Neural cell (in vitro differentiated cells): Measurements from ENCODE around the gene ADARB2.

ENCODE experiments used
- EP300 ChIP-seq: fragments of 450-650 bp; conservative IDR thresholded peaks from 2 replicates; pipeline ENCODE4 v1.6.1; 2014; ENCODE audit warnings: antibody characterized with exemption, mild to moderate bottlenecking, moderate library complexity; ENCODE audit not compliant: poor library complexity, severe bottlenecking
- POLR2AphosphoS5 ChIP-seq: IDR thresholded peaks from 2 replicates; pipeline ENCODE4 v1.6.1; 2012
- SMC3 ChIP-seq: fragments of 450-650 bp; conservative IDR thresholded peaks from 2 replicates; pipeline ENCODE4 v1.6.1; 2014; ENCODE audit warnings: antibody characterized with exemption, mild to moderate bottlenecking, moderate library complexity; ENCODE audit not compliant: poor library complexity
- TF ChIP-seq, protein P1 (sequence below): fragments of 450-650 bp; IDR thresholded peaks from 2 replicates; pipeline ENCODE4 v1.5.1; 2014; ENCODE audit warnings: antibody characterized with exemption, mild to moderate bottlenecking, moderate library complexity; ENCODE audit not compliant: poor library complexity, severe bottlenecking
- TF ChIP-seq, protein P2 (sequence below): IDR thresholded peaks from 2 replicates; pipeline ENCODE4 v1.6.1; 2012; ENCODE audit warnings: borderline replicate concordance

DNA sequence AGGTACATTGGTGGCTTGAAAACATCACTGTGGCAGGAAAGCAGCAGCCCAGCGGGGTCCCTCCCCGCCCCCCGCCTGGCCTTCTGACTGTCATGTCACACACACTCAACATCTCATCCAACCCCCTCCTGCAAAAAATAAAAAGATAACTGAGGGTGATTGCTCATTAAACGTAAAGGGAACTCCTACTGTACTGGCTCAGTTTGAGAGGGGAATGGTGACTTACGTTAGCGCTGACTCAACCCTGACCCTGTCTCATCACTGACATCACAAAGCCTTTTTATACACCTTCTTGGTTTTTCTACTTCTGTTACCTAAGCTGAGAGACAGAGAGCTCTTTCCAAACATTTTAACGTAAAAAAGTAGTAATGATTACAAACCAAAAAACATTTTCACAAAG is 48.8 kb downstream of the ADARB2 start:
- TF ChIP-seq, protein P1, sequence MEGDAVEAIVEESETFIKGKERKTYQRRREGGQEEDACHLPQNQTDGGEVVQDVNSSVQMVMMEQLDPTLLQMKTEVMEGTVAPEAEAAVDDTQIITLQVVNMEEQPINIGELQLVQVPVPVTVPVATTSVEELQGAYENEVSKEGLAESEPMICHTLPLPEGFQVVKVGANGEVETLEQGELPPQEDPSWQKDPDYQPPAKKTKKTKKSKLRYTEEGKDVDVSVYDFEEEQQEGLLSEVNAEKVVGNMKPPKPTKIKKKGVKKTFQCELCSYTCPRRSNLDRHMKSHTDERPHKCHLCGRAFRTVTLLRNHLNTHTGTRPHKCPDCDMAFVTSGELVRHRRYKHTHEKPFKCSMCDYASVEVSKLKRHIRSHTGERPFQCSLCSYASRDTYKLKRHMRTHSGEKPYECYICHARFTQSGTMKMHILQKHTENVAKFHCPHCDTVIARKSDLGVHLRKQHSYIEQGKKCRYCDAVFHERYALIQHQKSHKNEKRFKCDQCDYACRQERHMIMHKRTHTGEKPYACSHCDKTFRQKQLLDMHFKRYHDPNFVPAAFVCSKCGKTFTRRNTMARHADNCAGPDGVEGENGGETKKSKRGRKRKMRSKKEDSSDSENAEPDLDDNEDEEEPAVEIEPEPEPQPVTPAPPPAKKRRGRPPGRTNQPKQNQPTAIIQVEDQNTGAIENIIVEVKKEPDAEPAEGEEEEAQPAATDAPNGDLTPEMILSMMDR: no peak
- TF ChIP-seq EP300 (no peak), POLR2AphosphoS5 (no peak), SMC3 (no peak)
- TF ChIP-seq, protein P2, sequence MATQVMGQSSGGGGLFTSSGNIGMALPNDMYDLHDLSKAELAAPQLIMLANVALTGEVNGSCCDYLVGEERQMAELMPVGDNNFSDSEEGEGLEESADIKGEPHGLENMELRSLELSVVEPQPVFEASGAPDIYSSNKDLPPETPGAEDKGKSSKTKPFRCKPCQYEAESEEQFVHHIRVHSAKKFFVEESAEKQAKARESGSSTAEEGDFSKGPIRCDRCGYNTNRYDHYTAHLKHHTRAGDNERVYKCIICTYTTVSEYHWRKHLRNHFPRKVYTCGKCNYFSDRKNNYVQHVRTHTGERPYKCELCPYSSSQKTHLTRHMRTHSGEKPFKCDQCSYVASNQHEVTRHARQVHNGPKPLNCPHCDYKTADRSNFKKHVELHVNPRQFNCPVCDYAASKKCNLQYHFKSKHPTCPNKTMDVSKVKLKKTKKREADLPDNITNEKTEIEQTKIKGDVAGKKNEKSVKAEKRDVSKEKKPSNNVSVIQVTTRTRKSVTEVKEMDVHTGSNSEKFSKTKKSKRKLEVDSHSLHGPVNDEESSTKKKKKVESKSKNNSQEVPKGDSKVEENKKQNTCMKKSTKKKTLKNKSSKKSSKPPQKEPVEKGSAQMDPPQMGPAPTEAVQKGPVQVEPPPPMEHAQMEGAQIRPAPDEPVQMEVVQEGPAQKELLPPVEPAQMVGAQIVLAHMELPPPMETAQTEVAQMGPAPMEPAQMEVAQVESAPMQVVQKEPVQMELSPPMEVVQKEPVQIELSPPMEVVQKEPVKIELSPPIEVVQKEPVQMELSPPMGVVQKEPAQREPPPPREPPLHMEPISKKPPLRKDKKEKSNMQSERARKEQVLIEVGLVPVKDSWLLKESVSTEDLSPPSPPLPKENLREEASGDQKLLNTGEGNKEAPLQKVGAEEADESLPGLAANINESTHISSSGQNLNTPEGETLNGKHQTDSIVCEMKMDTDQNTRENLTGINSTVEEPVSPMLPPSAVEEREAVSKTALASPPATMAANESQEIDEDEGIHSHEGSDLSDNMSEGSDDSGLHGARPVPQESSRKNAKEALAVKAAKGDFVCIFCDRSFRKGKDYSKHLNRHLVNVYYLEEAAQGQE: no peak
